Endothelial cell (in vitro differentiated cells): Measurements from ENCODE around the gene OR1F1. TPM values are rescaled to one million over a fixed set of nuclear protein-coding genes. Genes with fewer than 3 reads are reported as not detected.
"Not testable (repeated sequence)": the region's sequence is repeated elsewhere in the genome, so short reads cannot be mapped to it uniquely, and the experiment has no call there.

ENCODE experiments used
- DNase-seq: peaks from one replicate; pipeline ENCODE4 v3.0.0; 2021; ENCODE audit warnings: low spot score
- H3K27ac Mint-ChIP-seq: one replicate; pipeline ENCODE4 v1.8.0; 2021; ENCODE audit warnings: mixed read lengths, inconsistent platforms; ENCODE audit not compliant: unreplicated experiment
- H3K27me3 Mint-ChIP-seq: one replicate; pipeline ENCODE4 v1.8.0; 2021; ENCODE audit warnings: mild to moderate bottlenecking, moderate library complexity, mixed read lengths, inconsistent platforms; ENCODE audit not compliant: unreplicated experiment
- H3K36me3 Mint-ChIP-seq: one replicate; pipeline ENCODE4 v1.8.0; 2021; ENCODE audit warnings: mild to moderate bottlenecking, low read depth, mixed read lengths, inconsistent platforms; ENCODE audit not compliant: unreplicated experiment
- H3K4me1 Mint-ChIP-seq: one replicate; pipeline ENCODE4 v1.8.0; 2021; ENCODE audit warnings: mild to moderate bottlenecking, mixed read lengths, inconsistent platforms; ENCODE audit not compliant: unreplicated experiment
- H3K4me3 Mint-ChIP-seq: one replicate; pipeline ENCODE4 v1.8.0; 2021; ENCODE audit warnings: mild to moderate bottlenecking, mixed read lengths, inconsistent platforms; ENCODE audit not compliant: unreplicated experiment
- H3K9me3 Mint-ChIP-seq: one replicate; pipeline ENCODE4 v1.8.0; 2021; ENCODE audit warnings: mixed read lengths, inconsistent platforms; ENCODE audit not compliant: unreplicated experiment
- CTCF ChIP-seq: fragments of 200-600 bp; sonication (generic); IDR thresholded peaks from one replicate; pipeline ENCODE4 v1.5.0; 2021; ENCODE audit warnings: antibody characterized with exemption; ENCODE audit not compliant: unreplicated experiment
- total RNA-seq: library from RNA; stranded (reverse); fragmentation: NEBNext Ultra II Directional; extraction: Animal tissue kit (Norgen Biotek cat#: 25700); gene quantifications from one replicate; pipeline ENCODE4 v1.2.1, GENCODE V29; 2021; ENCODE audit not compliant: unreplicated experiment

Gene OR1F1
- total RNA-seq, 1 donor from 2014 or later, result not detected

- Mint-ChIP-seq H3K9me3 (peaks cover 3% of the 10 kb centered on the region), H3K4me1 (peaks cover 5% of the 10 kb centered on the region), H3K27ac (no peak overlapping the region), H3K36me3 (no peaks in the 10 kb centered on the region), H3K4me3 (no peak overlapping the region), H3K27me3 (peaks cover 19% of the 10 kb centered on the region)
- TF ChIP-seq CTCF, result no peak
- no peak for DNase-seq
Observed at GRCh38 chr16:3195975-3196374, 8.0 kb downstream of the OR1F1 start.

- not testable (repeated sequence) for DNase-seq, H3K27ac Mint-ChIP-seq, H3K27me3 Mint-ChIP-seq, H3K9me3 Mint-ChIP-seq, H3K4me3 Mint-ChIP-seq, H3K36me3 Mint-ChIP-seq, H3K4me1 Mint-ChIP-seq
Observed at GRCh38 chr16:3197694-3198333, 9.8 kb downstream of the OR1F1 start.

- Mint-ChIP-seq H3K27ac (no peak overlapping the region), H3K27me3 (peaks cover 9% of the 10 kb centered on the region), H3K4me1 (no peaks in the 10 kb centered on the region), H3K4me3 (no peak overlapping the region), H3K36me3 (no peaks in the 10 kb centered on the region), H3K9me3 (no peaks in the 10 kb centered on the region)
- no peak for TF ChIP-seq CTCF
- no peak for DNase-seq
Observed at GRCh38 chr16:3198334-3199072, 10.5 kb downstream of the OR1F1 start.

- no peaks in the 10 kb centered on the region for H3K4me1 Mint-ChIP-seq
- peaks cover 25% of the 10 kb centered on the region for H3K36me3 Mint-ChIP-seq
- no peak overlapping the region for H3K27ac Mint-ChIP-seq
- H3K4me3 Mint-ChIP-seq, result no peak overlapping the region
- H3K9me3 Mint-ChIP-seq, result peaks cover 28% of the 10 kb centered on the region
- H3K27me3 Mint-ChIP-seq, result peaks cover 8% of the 10 kb centered on the region
- TF ChIP-seq CTCF, result no peak
- no peak for DNase-seq
Observed at GRCh38 chr16:3202903-3203539, 15.0 kb downstream of the OR1F1 start.

GRCh38 chr16:3205939-3206338 lies 17.9 kb downstream of the OR1F1 start:
- H3K4me3 Mint-ChIP-seq, H3K4me1 Mint-ChIP-seq, DNase-seq, H3K27ac Mint-ChIP-seq, H3K27me3 Mint-ChIP-seq: not testable (repeated sequence)
- Mint-ChIP-seq H3K9me3 (peaks cover 28% of the 10 kb centered on the region), H3K36me3 (peaks cover 25% of the 10 kb centered on the region)
